CD8-positive, alpha-beta memory T cell (primary cell): ENCODE results near the gene ENDOU. TPM values are rescaled to one million over a fixed set of nuclear protein-coding genes. Genes with fewer than 3 reads are reported as not detected.

Experiments used
- CTCF ChIA-PET: fragments of 350-600 bp; sonication (Branson Sonifier 250); formaldehyde crosslinking; loops from one replicate; lab custom pipeline; 2021; ENCODE audit warnings: antibody characterized with exemption; lab: Charles Lee
- POLR2A ChIA-PET: fragments of 350-600 bp; sonication (Branson Sonifier 250); formaldehyde crosslinking; loops from one replicate; lab custom pipeline; 2021; ENCODE audit warnings: antibody characterized with exemption; lab: Charles Lee
- DNase-seq, 5 donors: peaks; one replicate each; pipeline versions ENCODE4 v3.0.0 to v3.0.0-alpha.2; 2020 to 2022; ENCODE audit warnings: mixed read lengths in 1 of 5
- H3K27ac ChIP-seq: one replicate; pipeline ENCODE4 v1.7.0; 2013; ENCODE audit warnings: low read depth, mild to moderate bottlenecking, low read length, moderate library complexity
- H3K27me3 ChIP-seq: 2 replicates; pipeline ENCODE4 v1.7.0; 2013; ENCODE audit warnings: low read length, mild to moderate bottlenecking; ENCODE audit not compliant: insufficient read depth, poor library complexity, severe bottlenecking
- H3K36me3 ChIP-seq: 2 replicates; pipeline ENCODE4 v1.7.0; 2013; ENCODE audit warnings: mild to moderate bottlenecking, low read length, moderate library complexity; ENCODE audit not compliant: insufficient read depth
- H3K4me1 ChIP-seq: 2 replicates; pipeline ENCODE4 v1.7.0; 2013; ENCODE audit warnings: mild to moderate bottlenecking, low read length, moderate library complexity; ENCODE audit not compliant: insufficient read depth
- H3K4me3 ChIP-seq: 2 replicates; pipeline ENCODE4 v1.7.0; 2013; ENCODE audit warnings: mild to moderate bottlenecking, low read length
- H3K9me3 ChIP-seq: 2 replicates; pipeline ENCODE4 v1.7.0; 2013; ENCODE audit warnings: mild to moderate bottlenecking, low read length
- H3K27ac Mint-ChIP-seq, 8 donors: one replicate each; pipeline ENCODE4 v1.8.0; 2020 to 2021; ENCODE audit warnings: mixed read lengths in 8 of 8, mild to moderate bottlenecking in 6 of 8, inconsistent platforms in 3 of 8, moderate library complexity in 3 of 8
- H3K27me3 Mint-ChIP-seq, 2 donors: one replicate each; pipeline ENCODE4 v1.8.0; 2020 to 2021; ENCODE audit warnings: mixed read lengths in 2 of 2, mild to moderate bottlenecking in 1 of 2, moderate library complexity in 1 of 2
- H3K36me3 Mint-ChIP-seq, 3 donors: one replicate each; pipeline ENCODE4 v1.8.0; 2020 to 2021; ENCODE audit warnings: mixed read lengths in 3 of 3, inconsistent platforms in 1 of 3, mild to moderate bottlenecking in 1 of 3
- H3K4me1 Mint-ChIP-seq, 3 donors: one replicate each; pipeline ENCODE4 v1.8.0; 2020 to 2021; ENCODE audit warnings: mixed read lengths in 3 of 3, inconsistent platforms in 1 of 3, mild to moderate bottlenecking in 1 of 3
- H3K4me3 Mint-ChIP-seq, 7 donors: one replicate each; pipeline ENCODE4 v1.8.0; 2020 to 2021; ENCODE audit warnings: mixed read lengths in 7 of 7, mild to moderate bottlenecking in 6 of 7, moderate library complexity in 4 of 7, inconsistent platforms in 2 of 7
- H3K9me3 Mint-ChIP-seq, 5 donors: one replicate each; pipeline ENCODE4 v1.8.0; 2020 to 2022; ENCODE audit warnings: mixed read lengths in 5 of 5, mild to moderate bottlenecking in 3 of 5, moderate library complexity in 2 of 5, inconsistent platforms in 1 of 5
- polyA plus RNA-seq: library from polyadenylated mRNA; unstranded; fragments of 300-500 nt; fragmentation: Illumina TruSeq; gene quantifications from one replicate; pipeline ENCODE4 v1.2.3, GENCODE V29; 2021
- total RNA-seq, 2 experiments: library from RNA; stranded (reverse); gene quantifications; one replicate each; pipeline ENCODE4 v1.2.3, GENCODE V29; 2021

The ENDOU gene
- total and polyA plus RNA-seq, 3 experiments from 2014 or later = not detected

- Histone ChIP-seq H3K4me3 (no peak overlapping the region), H3K9me3 (no peaks in the 10 kb centered on the region), H3K4me1 (peaks cover 26% of the 10 kb centered on the region), H3K27me3 (no peaks in the 10 kb centered on the region), H3K27ac (no peak overlapping the region), H3K36me3 (no peaks in the 10 kb centered on the region)
- Mint-ChIP-seq H3K9me3 (no peaks in the 10 kb centered on the region), H3K27me3 (peaks cover 0 to 4% of the 10 kb centered on the region in 2 donors), H3K4me1 (peaks cover 26 to 32% (median 27%) of the 10 kb centered on the region in 3 donors), H3K27ac (no peak overlapping the region), H3K36me3 (peaks cover 0 to 2% (median 0%) of the 10 kb centered on the region in 3 donors), H3K4me3 (peak overlapping the region in 5 of 7 donors; percentile 10 to 88 (median 63))
- ChIA-PET POLR2A (no interaction called here), CTCF (interaction anchor here (1.1 to 19.1 kb wide), 8 partner anchors 9 to 134 kb away, joined by 3 to 414 read pairs (median 9); partner anchors contain the start of genes RAPGEF3 and VDR)
- no peak for DNase-seq
These were observed 46.0 kb upstream of the ENDOU start for GRCh38 chr12:47771304-47771703.

- no peaks in the 10 kb centered on the region for H3K9me3 Mint-ChIP-seq
- H3K4me3 Mint-ChIP-seq = no peak overlapping the region
- no peak overlapping the region for H3K27ac Mint-ChIP-seq
- Histone ChIP-seq H3K27ac (no peak overlapping the region), H3K9me3 (no peaks in the 10 kb centered on the region), H3K4me3 (no peak overlapping the region), H3K36me3 (no peaks in the 10 kb centered on the region), H3K27me3 (no peaks in the 10 kb centered on the region), H3K4me1 (peaks cover 26% of the 10 kb centered on the region)
- POLR2A ChIA-PET = no interaction called here
- H3K27me3 Mint-ChIP-seq = peaks cover 0 to 4% of the 10 kb centered on the region in 2 donors
- DNase-seq = no peak
- CTCF ChIA-PET = interaction anchor here (0.9 to 19.1 kb wide), 9 partner anchors 9 to 68 kb away, joined by 3 to 414 read pairs (median 4); partner anchors contain the start of gene RAPGEF3
- peaks cover 0 to 2% (median 0%) of the 10 kb centered on the region in 3 donors for H3K36me3 Mint-ChIP-seq
- H3K4me1 Mint-ChIP-seq = peaks cover 33 to 41% (median 34%) of the 10 kb centered on the region in 3 donors
These were observed 44.9 kb upstream of the ENDOU start for GRCh38 chr12:47770086-47770726.

- Histone ChIP-seq H3K27me3 (no peaks in the 10 kb centered on the region), H3K27ac (no peak overlapping the region), H3K36me3 (no peaks in the 10 kb centered on the region), H3K4me3 (no peak overlapping the region), H3K4me1 (peaks cover 24% of the 10 kb centered on the region), H3K9me3 (no peaks in the 10 kb centered on the region)
- H3K36me3 Mint-ChIP-seq = peaks cover 0 to 2% (median 0%) of the 10 kb centered on the region in 3 donors
- H3K27ac Mint-ChIP-seq = no peak overlapping the region
- H3K27me3 Mint-ChIP-seq = peaks cover 0 to 4% of the 10 kb centered on the region in 2 donors
- H3K4me3 Mint-ChIP-seq = no peak overlapping the region
- ChIA-PET POLR2A (no interaction called here), CTCF (interaction anchor here (0.9 to 19.1 kb wide), 12 partner anchors 8 to 69 kb away, joined by 3 to 414 read pairs (median 10); partner anchors contain the start of gene RAPGEF3)
- H3K4me1 Mint-ChIP-seq = peaks cover 32 to 37% (median 32%) of the 10 kb centered on the region in 3 donors
- no peaks in the 10 kb centered on the region for H3K9me3 Mint-ChIP-seq
- no peak for DNase-seq
These were observed 44.2 kb upstream of the ENDOU start for GRCh38 chr12:47769234-47770085.

GRCh38 chr12:47768323-47768811, 43.1 kb upstream of the ENDOU start:
- Mint-ChIP-seq H3K4me3 (no peak overlapping the region), H3K9me3 (no peaks in the 10 kb centered on the region), H3K4me1 (peaks cover 23 to 27% (median 23%) of the 10 kb centered on the region in 3 donors), H3K36me3 (peaks cover 0 to 2% (median 0%) of the 10 kb centered on the region in 3 donors), H3K27me3 (peaks cover 0 to 4% of the 10 kb centered on the region in 2 donors), H3K27ac (no peak overlapping the region)
- DNase-seq = no peak
- H3K27me3 ChIP-seq = no peaks in the 10 kb centered on the region
- H3K36me3 ChIP-seq = no peaks in the 10 kb centered on the region
- H3K27ac ChIP-seq = no peak overlapping the region
- H3K4me1 ChIP-seq = peaks cover 16% of the 10 kb centered on the region
- CTCF ChIA-PET = interaction anchor here (0.9 to 19.1 kb wide), 10 partner anchors 10 to 72 kb away, joined by 3 to 414 read pairs (median 24); partner anchors contain the start of genes RAPGEF3 and RPAP3
- POLR2A ChIA-PET = no interaction called here
- no peak overlapping the region for H3K4me3 ChIP-seq
- no peaks in the 10 kb centered on the region for H3K9me3 ChIP-seq

- POLR2A ChIA-PET = interaction anchor here (1.6 to 1.8 kb wide), 2 partner anchors 26 to 61 kb away, joined by 6 to 7 read pairs; partner anchors contain the start of gene RPAP3
- Mint-ChIP-seq H3K9me3 (no peaks in the 10 kb centered on the region), H3K27me3 (peaks cover 0 to under 1% of the 10 kb centered on the region in 2 donors), H3K36me3 (no peaks in the 10 kb centered on the region), H3K27ac (peak overlapping the region in 4 of 8 donors; percentile 16 to 62 (median 18)), H3K4me3 (peak overlapping the region in 1 of 7 donors; percentile 73), H3K4me1 (peaks cover 19 to 22% (median 20%) of the 10 kb centered on the region in 3 donors)
- CTCF ChIA-PET = interaction anchor here (1.0 to 19.1 kb wide), 23 partner anchors 10 to 116 kb away, joined by 3 to 414 read pairs (median 6); partner anchors contain the start of genes RAPGEF3 and RPAP3
- no peak overlapping the region for H3K4me3 ChIP-seq
- no peaks in the 10 kb centered on the region for H3K27me3 ChIP-seq
- no peak overlapping the region for H3K27ac ChIP-seq
- H3K36me3 ChIP-seq = no peaks in the 10 kb centered on the region
- H3K4me1 ChIP-seq = peaks cover 11% of the 10 kb centered on the region
- no peaks in the 10 kb centered on the region for H3K9me3 ChIP-seq
- peak; percentile 53 to 81 (median 59) for DNase-seq
These were observed 42.0 kb upstream of the ENDOU start for GRCh38 chr12:47767216-47767724.

GRCh38 chr12:47766502-47767215, 41.4 kb upstream of the ENDOU start:
- Histone ChIP-seq H3K4me1 (peaks cover 11% of the 10 kb centered on the region), H3K9me3 (no peaks in the 10 kb centered on the region), H3K27ac (no peak overlapping the region), H3K27me3 (no peaks in the 10 kb centered on the region), H3K36me3 (no peaks in the 10 kb centered on the region), H3K4me3 (no peak overlapping the region)
- CTCF ChIA-PET = interaction anchor here (1.0 to 19.1 kb wide), 24 partner anchors 9 to 115 kb away, joined by 3 to 414 read pairs (median 6); partner anchors contain the start of genes RAPGEF3 and RPAP3
- peaks cover 17 to 22% (median 20%) of the 10 kb centered on the region in 3 donors for H3K4me1 Mint-ChIP-seq
- H3K9me3 Mint-ChIP-seq = no peaks in the 10 kb centered on the region
- H3K36me3 Mint-ChIP-seq = no peaks in the 10 kb centered on the region
- H3K4me3 Mint-ChIP-seq = peak overlapping the region in 3 of 7 donors; percentile 34 to 73 (median 38)
- no peaks in the 10 kb centered on the region for H3K27me3 Mint-ChIP-seq
- peak in 3 of 5 donors; percentile 29 to 59 (median 34) for DNase-seq
- H3K27ac Mint-ChIP-seq = peak overlapping the region in 5 of 8 donors; percentile 12 to 62 (median 42)
- POLR2A ChIA-PET = interaction anchor here (0.9 to 1.8 kb wide), 3 partner anchors 9 to 61 kb away, joined by 3 to 7 read pairs (median 6); partner anchors contain the start of gene RPAP3
